T follicular helper cell (primary cell): ENCODE measurements around the gene NF2.

ENCODE experiments used
- DNase-seq: peaks from one replicate; pipeline ENCODE4 v3.0.0-alpha.2; 2020; ENCODE audit warnings: low read depth

Gene NF2

DNA sequence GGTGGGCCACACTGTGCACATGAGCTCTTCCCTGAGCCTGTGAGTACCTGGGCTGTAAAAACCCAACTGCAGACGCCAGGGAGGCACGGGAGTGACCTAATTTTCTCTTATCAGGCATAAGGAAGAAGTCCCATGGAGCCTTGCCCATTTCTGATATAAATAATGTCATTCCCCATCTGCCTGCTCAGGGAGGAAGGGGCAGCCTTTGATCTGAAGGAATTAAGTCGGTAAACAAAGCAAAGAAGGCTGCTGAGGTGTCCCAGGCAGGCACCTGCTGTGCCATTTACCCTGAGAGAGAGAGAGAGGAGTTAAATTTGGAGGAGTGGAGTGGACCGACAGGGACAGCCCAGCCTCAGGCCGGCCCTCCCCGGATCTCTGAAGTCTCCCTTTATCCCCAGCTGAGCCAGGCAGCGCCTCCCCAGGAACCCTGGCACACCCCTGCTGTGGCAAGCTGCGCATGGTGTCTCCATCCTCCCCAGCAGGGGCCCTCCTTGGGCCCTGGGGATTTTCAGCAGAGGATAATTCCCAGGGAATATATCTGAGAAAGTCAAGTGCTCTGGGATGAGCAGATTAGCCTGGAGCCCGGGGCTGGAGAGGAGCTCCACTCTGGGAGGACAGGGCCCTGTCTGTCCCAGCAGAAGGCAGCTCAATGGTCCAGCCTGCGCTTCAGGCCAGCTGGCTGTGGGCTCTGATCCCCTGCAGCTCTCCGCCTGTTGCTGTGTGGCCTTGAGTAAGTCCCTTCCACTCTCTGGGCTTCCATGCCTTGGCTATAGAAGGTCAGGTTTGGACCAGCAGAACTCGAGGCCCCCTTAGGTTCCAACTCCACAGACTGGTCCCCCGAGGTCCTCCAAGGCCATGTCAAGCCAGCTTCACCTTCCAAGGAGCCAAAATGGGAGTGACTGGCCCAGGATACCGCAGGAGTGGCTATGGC, 98.8 kb downstream of the NF2 start:
- DNase-seq, result no peak

DNA sequence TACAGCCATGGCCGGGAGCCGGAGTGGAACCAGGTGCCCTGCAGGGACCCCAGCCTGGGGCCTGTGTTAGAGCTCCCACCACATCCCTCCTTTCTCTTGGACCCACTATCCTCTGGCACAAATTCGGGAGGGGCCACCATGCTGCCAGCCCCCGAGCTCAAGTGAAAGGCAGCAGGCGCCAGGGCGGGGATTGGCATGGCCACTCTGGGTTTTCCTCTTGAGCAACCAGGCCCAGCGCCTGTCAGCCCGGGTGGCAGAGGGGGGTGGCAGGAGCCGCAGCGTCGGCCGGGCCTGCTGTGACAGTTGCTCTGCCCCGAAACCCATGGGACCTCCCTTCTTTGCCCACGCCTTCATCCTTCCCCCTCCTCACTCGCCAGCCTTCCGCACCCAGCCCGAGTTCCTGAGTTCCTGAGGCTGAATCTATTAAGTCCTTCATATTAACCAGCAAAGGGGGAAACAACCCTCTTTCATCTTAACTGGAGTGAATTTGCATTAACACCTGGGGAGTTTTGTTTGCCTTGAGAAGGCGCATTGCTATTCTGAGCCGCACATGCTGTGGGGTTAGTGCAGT, 99.6 kb downstream of the NF2 start:
- DNase-seq, result no peak

DNA sequence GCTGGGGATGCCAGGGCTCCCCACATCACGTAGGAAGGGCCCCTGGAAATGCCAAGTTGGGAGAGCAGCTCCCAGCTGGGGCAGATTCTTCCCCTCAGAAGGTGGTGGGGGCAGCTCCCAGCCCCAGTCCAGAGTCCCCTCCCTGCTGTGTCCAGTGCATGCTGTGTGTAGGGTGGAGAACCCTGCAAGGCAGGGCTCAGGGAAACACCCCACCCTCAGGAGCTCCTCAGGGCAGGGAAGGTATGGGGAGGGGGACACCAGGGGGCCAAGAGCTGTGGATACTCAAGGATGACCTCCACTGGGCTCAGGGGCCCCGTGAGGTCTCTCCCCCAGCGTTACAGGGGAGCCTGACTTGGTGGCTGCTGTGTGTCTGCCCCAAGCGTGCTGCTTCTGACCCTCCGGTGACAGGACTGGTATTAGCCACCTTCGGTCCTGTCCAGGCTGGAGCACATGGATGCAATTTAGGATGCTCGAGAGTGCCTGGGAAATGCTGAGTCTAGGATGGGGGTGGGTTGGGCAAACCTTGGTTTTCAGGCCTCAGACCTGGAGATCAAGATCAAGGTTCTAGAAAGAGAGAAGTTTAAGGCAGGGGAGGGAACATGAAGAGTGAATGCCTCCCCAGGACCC, 100.2 kb downstream of the NF2 start:
- DNase-seq, result no peak

DNA sequence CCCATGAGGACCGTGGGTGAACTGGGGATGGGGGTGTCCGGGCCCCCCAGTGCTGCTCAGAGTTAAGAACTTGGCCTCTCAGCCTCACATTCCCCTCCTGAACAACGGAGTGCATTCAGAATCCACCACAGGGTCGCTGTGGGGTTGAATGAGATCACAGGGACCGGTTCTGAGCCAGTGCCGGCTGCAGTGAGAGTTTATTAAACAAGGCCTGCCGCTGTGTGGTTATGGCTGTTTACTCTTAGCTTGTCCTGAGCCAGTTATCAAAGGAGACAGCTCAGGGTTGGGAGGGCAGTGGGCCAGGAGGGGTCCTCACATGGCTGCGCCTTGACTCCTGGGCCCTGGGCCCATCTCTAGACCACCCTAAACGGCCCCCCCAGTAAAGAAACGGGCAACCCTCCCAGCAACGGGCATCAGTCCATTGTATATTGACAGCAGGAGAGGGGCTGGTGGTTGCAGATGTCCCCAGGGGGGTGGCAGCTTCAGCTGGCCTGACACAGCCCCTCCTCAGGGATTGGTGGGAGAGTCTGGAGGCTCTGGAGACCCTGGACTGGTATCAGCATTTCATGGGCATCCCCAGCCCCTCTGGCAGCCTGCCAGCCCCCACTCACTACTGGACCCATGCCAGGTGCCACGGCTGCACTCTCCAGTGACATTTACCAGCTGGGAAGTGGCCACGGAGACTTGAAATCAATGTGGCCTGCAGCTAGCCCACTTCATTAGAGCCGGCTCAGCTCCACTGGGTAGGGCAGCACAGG, 101.3 kb downstream of the NF2 start:
- DNase-seq, result no peak

DNA sequence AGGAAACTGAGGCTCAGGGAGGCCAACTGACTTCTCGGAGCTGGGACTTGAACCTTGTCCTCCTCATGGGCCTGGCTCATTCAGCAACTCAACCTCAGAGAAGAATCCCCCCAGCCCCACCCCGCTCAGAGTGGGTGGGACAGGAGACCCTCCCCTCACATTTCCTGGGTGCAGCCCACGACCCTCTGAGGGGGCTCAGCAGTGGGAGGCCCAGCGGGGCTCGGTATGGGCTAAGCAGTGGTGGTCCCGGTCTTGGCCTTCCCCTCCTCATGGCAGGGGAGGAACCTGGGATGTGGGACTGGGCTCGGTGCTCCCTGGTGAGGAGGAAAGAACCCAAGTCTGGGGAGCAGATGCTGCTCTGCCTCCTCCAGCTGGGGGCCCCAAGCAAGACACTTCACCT, 102.2 kb downstream of the NF2 start:
- no peak for DNase-seq

DNA sequence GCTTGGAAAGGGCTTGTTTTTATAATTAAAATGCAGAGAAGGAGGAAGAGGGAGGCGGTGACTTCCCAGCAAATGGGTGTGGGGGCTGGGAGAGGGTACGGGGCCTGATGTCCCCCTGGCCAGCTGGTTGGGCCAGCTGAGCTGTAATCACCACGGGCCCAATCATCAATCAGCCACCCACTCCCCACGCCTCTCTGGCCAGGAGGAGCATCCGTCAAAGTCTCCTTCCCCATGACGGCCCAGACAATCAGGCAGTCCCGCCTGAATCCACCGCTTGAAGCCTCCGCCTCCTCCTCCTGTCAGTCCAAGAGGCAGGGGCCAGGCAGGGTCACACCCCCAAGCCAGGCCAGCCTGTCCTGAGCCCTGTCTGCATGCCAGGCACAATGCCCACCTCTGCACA, 103.1 kb downstream of the NF2 start:
- DNase-seq, result no peak

DNA sequence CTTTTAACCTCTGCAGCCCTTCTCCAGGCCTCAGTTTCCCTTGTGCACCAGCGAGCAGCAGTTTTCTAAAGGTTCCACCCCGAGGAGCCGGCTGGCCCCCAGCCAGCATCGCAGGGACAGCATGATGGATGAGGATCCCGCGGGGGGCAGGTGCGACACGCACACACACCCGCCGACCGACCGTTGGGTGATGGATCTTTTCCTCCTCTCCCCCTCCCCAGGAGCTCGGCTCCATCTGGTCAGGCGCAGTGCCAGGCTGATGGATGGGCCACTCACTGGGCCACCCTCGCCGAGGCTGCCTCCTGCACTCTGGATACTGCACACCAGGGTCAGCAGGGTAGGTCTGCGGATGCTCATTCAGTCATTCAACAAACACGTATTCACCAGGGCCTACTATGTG, 103.6 kb downstream of the NF2 start:
- no peak for DNase-seq

DNA sequence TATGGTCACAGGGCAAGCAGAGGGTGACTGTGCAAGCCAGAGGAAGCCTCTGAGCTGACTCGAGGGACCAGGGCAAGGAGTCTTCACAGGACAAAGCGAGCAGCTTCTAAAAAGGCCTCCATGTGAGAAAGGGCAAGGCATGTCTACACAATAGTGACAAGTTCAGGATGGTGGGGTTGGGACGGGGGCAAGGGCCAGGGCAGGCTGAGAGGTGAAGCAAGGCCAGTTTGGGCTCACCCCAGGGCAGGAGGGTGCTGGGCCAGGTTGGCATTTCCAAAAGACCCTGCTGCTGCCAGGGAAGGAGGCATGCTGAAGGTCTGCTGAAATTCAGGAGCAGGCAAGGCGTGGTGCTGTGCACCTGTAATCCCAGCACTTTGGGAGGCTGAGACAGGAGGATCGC, 104.0 kb downstream of the NF2 start:
- DNase-seq, result no peak

DNA sequence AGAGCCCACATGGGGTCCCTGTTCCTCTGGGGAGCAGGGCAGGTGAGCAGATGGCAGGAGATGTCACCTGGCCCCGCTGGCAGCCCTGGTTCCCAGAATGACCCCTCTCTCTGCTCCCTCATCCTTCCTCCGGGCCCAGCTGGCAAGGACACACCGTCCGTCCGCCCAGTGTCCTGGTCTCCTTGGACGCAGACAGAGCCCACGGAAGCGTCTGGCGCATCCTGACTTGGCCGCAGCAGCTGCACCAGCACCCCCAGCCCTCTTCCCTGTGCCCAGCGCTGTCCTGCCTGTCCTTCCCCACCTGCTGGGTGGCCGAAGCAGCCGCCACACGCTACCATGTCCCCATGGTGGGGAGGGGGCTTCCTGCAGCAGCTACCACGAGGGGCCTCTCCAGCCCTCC, 106.8 kb downstream of the NF2 start:
- no peak for DNase-seq

DNA sequence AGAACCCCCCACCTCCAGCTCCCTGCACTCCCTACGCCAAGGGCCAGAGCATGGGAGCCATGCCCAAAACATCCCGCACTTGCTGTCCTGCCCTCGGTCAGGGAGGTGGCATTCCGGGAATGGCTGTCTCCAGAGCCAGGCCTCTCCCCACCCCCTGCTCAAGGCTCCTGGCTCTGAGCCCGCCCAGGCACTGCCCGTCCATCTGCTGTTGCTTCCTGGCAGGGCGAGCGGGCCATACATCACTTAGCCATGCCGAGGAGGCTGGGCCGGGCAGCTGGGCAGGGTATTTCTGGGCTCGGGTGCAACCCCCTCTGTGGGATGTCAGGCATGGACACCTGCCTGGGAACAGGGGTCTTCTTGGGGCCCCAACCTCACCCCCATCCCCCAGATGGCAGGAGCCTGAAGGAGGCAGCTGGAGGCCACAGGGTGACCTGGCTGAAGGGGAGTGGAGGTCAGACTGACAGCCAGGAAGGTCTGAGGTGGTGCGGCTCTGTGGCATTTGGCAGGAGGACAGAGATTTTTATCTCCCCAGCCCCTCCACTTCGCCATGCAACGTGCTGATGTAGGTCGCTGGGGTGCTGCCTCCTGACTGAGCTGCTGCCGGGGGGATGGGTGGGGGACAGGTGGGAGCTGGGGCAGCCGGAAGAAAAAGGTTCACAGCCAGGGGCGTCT, 107.6 kb downstream of the NF2 start:
- DNase-seq, result no peak

DNA sequence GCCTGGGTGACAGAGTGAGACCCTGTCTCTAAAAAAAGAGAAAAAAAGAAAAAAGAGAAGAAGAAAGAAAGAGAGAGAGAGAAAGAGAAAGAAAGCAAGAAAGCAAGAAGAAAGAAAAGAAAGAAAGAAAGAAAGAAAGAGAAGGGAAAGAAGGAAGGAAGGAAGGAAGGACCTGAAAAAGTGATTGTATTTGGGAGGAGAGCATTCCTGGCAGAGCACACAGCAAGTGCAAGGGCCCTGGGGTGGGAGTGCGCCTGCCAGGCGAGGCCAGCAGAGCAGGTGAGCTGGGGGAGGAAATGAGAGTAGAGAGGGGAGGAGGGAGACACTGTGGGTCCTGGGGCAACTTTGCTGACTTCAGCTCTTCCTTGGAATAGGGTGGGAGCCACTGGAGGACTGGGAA, 108.7 kb downstream of the NF2 start:
- DNase-seq, result no peak

DNA sequence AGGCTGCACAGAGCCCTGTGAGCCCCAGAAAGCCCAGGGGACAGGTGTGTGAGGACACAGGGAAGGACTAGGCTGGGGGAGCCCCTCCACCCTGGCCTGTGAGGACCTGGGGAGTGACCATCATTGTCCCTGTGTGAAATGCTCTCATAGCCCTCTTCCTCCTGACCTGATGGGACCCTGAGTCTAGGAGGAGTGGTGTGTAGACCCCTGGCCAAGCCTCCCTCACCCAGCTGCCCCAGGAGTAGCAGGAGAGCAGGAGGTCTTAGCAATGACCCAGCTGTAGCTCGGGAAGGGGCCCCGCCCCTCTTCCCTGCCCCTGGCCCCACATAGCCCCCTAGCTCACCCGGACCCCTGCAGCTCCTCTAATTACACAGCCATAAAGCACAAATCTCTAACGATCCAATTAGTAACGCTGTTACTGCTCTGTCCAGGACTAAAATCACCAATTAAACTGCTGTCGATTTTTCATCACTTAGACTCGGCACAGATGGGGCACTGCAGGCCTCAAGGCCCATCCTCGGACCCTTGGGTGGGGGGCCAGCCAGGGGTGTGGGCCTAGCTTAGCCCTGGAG, 109.8 kb downstream of the NF2 start:
- DNase-seq, result no peak

DNA sequence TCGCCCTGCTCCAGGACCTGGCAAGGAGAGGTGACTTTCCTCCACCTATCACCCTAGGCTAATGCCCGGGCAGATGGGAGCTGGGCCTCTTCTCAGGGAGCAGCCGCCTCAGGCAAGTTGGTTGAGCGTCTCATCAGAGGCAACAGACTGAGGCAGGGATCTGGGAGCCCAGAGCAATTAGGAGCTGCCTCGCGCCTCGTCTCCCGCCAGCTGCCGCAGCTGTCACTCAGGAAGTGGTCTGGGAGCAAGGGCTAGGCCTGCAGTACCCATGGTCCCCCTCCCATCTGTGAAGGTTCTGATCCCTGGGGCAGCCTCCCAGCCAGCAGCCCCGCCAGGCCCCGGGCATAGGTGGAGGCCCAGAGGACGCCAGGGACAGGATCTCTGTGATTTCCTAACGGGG, 111.8 kb downstream of the NF2 start:
- DNase-seq, result no peak

DNA sequence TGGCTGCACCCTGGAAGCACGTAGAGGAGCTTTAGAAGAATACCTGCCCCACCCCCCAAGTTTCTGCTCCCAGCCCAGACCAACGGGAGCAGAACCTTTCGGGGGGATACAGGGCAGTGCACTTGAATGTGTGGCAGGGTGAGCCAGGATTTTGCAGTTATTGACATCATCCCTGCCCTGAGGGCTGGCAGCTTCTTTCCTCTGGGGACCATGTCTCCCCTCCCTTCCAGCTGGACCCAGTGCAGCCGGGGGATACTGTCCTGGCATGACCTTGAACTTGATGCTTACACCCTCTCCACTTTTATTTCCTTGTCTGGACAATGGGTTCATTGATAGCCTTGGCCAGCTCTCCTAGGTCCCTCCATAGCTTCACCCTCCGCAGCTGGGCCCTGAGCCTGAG, 112.3 kb downstream of the NF2 start:
- DNase-seq, result no peak

DNA sequence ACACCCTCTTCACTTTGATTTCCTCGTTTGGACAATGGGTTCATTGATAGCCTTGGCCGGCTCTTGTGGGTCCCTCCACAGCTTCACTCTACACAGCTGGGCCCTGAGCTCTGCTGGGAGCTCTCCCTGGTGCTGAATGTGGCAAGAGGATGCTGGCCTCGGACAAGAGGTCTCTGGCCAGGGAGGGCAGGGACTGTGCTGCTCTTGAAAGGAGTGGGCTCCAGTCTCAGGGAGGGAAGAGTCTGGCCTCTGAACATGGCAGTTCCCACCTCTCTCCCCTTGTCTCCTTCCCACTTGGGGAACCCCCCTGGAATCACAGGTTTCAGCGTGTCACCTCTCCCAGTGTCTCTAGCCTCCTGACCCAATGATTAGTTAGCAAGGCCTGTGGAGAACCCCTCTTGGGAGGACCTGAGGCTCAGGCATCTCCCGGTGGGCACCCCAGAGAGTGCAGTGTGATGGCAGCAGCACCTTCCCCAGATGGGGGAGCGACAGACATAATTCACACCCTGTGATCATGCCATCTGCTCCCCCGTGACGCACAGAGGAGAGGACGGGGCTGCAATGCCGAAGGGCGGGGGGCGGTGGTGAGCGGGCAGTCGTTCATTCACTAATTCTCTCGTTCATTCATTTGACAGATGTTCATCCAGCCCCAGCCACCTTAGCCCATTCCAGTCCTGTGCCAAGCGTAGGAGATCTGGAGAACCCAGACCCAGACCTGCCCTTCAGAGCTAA, 113.5 kb downstream of the NF2 start:
- DNase-seq, result no peak

DNA sequence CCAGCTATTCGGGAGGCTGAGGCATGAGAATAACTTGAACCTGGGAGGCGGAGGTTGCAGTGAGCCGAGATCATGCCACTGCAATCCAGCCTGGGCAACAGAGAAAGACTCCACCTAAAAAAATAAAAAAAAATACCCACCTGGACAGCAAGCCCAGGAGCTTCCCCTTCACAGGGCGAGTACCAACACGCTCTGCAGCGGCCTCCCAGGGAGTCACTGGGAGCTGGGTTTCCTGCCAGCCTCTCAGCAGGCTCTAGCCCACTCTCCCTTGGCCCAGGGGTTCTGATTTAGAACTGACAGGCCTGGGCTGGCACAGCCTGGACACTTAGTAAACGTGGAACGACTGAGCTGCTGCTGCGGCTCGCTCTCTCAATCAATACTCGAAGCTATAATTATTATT, 114.4 kb downstream of the NF2 start:
- no peak for DNase-seq

DNA sequence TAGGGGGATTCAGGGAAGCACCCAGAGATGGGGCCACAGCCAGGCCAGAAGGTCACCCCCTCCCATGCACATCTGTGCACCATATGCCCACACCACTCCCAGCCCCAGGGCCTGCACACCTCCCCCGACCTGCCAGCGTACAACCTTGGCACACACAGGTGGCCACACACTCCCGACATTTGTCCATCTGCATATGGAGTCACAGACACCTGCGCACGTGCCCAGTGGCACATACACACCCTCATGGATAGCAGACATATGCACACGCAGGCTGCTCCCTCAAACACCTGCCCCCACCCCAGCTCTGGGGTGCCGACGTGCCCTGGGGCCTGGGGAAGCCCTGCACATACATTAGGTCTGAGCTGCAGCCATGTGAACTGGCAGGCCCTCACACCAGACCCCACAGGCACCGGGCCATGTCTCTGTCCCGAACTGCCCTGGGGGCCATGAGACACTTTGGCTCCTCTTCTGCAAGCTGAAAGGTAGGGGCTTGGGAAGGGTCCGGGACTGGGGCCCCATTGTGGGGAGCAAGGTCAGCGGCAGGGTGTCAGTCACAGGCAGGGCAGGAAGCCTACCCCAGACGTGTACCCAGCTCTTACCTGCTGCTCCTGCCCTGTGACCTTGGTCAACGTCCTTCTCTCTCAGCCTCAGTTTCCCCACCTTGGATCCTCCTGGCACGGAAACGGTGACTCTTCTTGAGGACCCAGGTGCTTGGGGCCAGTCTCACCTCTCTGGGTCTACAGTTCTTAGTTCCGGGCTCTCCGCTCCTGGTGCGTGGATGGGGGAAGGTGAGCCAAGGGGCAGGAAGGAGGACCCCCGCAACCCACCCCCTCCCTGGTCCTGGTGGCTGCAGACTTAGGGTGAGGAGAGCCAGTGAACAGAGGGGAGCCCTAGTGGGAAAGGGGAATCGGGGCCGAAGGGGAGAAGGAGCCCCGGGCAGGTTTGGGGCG, 115.8 kb downstream of the NF2 start:
- no peak for DNase-seq

DNA sequence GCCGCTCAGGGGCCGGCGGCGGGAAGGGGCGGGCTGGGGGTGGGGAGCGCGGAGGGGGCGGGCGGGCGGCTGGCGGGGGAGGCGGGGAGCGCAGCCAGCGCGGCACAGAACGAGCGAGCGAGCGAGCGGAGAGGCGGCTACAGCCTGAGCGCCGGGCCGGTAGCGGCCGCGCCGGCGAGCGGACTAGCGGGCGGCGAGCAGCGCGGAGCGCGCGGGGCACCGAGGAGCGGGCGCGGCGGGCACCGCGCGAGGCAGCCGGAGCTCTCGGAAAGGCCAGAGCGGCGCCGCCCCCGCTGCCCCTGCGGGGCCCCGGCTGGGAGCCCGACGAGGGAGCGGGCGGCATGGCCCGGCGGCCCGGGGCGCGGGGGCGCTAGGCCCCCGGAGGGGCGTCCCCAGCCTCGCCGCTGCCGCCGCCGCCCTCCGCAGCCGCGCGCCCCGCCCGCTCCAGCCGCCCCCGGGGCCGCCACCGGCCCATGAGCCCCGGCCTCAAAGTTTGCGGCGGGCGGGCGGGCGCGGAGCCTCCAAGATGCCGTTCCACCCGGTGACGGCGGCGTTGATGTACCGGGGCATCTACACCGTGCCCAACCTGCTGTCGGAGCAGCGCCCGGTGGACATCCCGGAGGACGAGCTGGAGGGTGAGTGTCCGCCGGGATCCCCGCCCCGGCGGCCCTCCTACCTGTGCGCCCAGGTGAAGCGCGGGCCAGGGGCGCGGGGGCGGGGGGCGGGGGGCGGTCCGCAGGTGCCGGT, 116.6 kb downstream of the NF2 start, which contains the start of gene CABP7:
Gene CABP7 (plus strand): TSS at position 105 of the 747 bp plus-strand sequence. CDS start 422 bp downstream, at position 527.
- no peak for DNase-seq

DNA sequence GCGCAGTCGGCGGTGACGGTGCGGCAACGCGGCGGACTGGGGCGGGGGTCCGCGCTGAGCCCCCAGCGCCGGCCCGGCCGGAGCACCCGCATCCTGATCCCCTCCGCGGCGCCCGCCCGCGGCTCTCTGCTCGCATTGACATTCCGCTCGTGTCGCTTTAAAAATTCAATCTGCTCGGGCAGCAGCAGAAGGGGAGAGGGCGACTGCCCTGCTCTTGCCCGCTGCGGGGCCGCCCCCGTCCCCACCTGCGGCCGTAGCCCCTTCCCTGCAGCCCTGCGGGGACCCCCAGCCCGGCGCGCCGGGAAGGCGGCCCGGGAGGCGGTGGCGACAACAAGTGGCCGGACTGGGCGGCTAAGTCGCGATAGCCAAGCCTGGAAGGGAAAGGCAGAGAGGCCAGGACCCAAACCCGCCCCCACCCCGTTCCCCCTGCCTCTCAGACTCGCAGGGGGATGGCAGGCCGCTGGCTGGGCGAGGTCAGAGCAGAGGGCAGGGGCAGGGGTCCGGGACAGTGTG, 117.4 kb downstream of the NF2 start:
- no peak for DNase-seq
